Lower leg skin (tissue), 4 donors: ENCODE measurements around the gene RASA3. TPM values are rescaled to one million over a fixed set of nuclear protein-coding genes. Genes with fewer than 3 reads are reported as not detected.

Experiments used
- DNase-seq, 2 donors: peaks; one replicate each; pipeline ENCODE4 v3.0.0-alpha.2; 2019; ENCODE audit warnings: low spot score in 2 of 2
- H3K4me3 ChIP-seq: fragments of 200-600 bp; sonication (generic); 2 replicates; pipeline ENCODE4 v1.5.1; 2017; ENCODE audit warnings: mild to moderate bottlenecking, low read depth; ENCODE audit not compliant: poor library complexity, severe bottlenecking
- CTCF ChIP-seq, 3 donors: fragments of 450-650 bp; IDR thresholded peaks; one replicate each; pipeline ENCODE4 v1.5.1; 2016; ENCODE audit warnings: antibody characterized with exemption in 3 of 3, mild to moderate bottlenecking in 3 of 3, moderate library complexity in 2 of 3
- POLR2A ChIP-seq, 2 donors: fragments of 450-650 bp; IDR thresholded peaks; one replicate each; pipeline ENCODE4 v1.6.1; 2016 to 2017; ENCODE audit warnings: antibody characterized with exemption in 2 of 2, mild to moderate bottlenecking in 1 of 2, moderate library complexity in 1 of 2
- WGBS, 2 donors: methylation state at CpG; one replicate each; pipeline ENCODE4 v1.1.5; 2018; 5-methylcytosine and 5-hydroxymethylcytosine counted together
- intact Hi-C: fragments of 100-400 bp; cut with DNase I; formaldehyde crosslinking; loops from one replicate; pipeline ENCODE4 v1.15.0; 2023; ENCODE audit warnings: low total_unique reads
- total RNA-seq, 4 donors: library from RNA; depleted of rRNA; stranded (reverse); fragments of >200 nt; gene quantifications; one replicate each; pipeline ENCODE4 v1.1.0, GENCODE V29; 2016

The RASA3 gene
- total RNA-seq, 4 donors from 2014 or later, result 12.9 to 30.5 (median 24.2) TPM

- WGBS, 2 donors, result 91 to 94% methylated on average over 9 to 15 of the region's 15 CpGs
- intact Hi-C loops, result no loop called here
- H3K4me3 ChIP-seq, result no peak overlapping the region
- no peak for DNase-seq
- TF ChIP-seq CTCF (IDR thresholded peaks at IDR 0.05) (no peak), POLR2A (IDR thresholded peaks at IDR 0.05) (no peak)
Measured at GRCh38 chr13:113975416-113975815, 157.0 kb downstream of the RASA3 start.

- peak in 1 of 2 donors; percentile 84 for DNase-seq
- TF ChIP-seq POLR2A (IDR thresholded peaks at IDR 0.05), result no peak
- no peak for TF ChIP-seq CTCF (IDR thresholded peaks at IDR 0.05)
Measured at GRCh38 chr13:113974304-113975281, 157.8 kb downstream of the RASA3 start.

GRCh38 chr13:113973218-113974164 is 158.9 kb downstream of the RASA3 start, which contains the start of gene C13orf46:
TSS of gene C13orf46 (minus strand) at chr13:113974076. CDS start at chr13:113973997, 79 bp downstream.
- peak in 1 of 2 donors; percentile 84 for DNase-seq
- 86 to 91% methylated on average over 44 of the region's 44 CpGs for WGBS, 2 donors
- no peak within 1 kb of the TSS for H3K4me3 ChIP-seq
- intact Hi-C loops, result no loop called here
- no peak for TF ChIP-seq CTCF (IDR thresholded peaks at IDR 0.05)
- no peak for TF ChIP-seq POLR2A (IDR thresholded peaks at IDR 0.05)

More at GRCh38 chr13:113974304-113975281, 157.8 kb downstream of the RASA3 start:
- 85 to 86% methylated on average over 44 to 47 of the region's 56 CpGs for WGBS, 2 donors
- intact Hi-C loops, result no loop called here
- H3K4me3 ChIP-seq, result no peak overlapping the region

GRCh38 chr13:113972451-113973217 is 159.8 kb downstream of the RASA3 start:
- intact Hi-C loops, result no loop called here
- WGBS, 2 donors, result 82 to 86% methylated on average over 27 to 36 of the region's 36 CpGs
- H3K4me3 ChIP-seq, result no peak overlapping the region
- peak in 1 of 2 donors; percentile 82 for DNase-seq
- TF ChIP-seq POLR2A (IDR thresholded peaks at IDR 0.05) (no peak), CTCF (IDR thresholded peaks at IDR 0.05) (no peak)
